IMR-90 (cell line): ENCODE data around the gene CSTF2T. TPM values are rescaled to one million over a fixed set of nuclear protein-coding genes. Genes with fewer than 3 reads are reported as not detected.

Experiments used
- ATAC-seq: fragments of 200-7000 bp; cut with Tn5 transposase; 2 replicates; pipeline ENCODE4 v1.9.1; 2020; ENCODE audit warnings: low read depth, mild to moderate bottlenecking, moderate library complexity
- BruUV-seq: library from RNA; stranded (reverse); fragments of 400-500 nt; replicated peaks from 2 replicates; lab custom pipeline; 2021; lab: Mats Ljungman, UMichigan
- CTCF ChIA-PET: fragments of 300-600 bp; formaldehyde crosslinking; extraction: SDS; loops from one replicate; lab custom pipeline; 2021; ENCODE audit warnings: antibody characterized with exemption; lab: Yijun Ruan, JAX
- POLR2A ChIA-PET: fragments of 300-600 bp; sonication (Branson Sonifier 250); formaldehyde crosslinking; loops from one replicate; lab custom pipeline; 2022; ENCODE audit warnings: antibody characterized with exemption; ENCODE audit not compliant: unreplicated experiment; lab: Charles Lee
- DNase-seq: peaks from one replicate; pipeline ENCODE4 v3.0.0; 2013
- H2AFZ ChIP-seq: replicated peaks from 2 replicates; pipeline ENCODE3; 2013; ENCODE audit warnings: low read length, mild to moderate bottlenecking; ENCODE audit not compliant: poor library complexity
- H2AK5ac ChIP-seq: 2 replicates; pipeline ENCODE4 v1.6.1; 2013; ENCODE audit warnings: low read depth, low read length, inconsistent platforms
- H2AK9ac ChIP-seq: replicated peaks from 2 replicates; pipeline ENCODE3; 2013; ENCODE audit warnings: mild to moderate bottlenecking, low read depth, low read length, moderate library complexity; ENCODE audit not compliant: poor library complexity
- H2BK120ac ChIP-seq: 2 replicates; pipeline ENCODE4 v1.6.1; 2013; ENCODE audit warnings: low read depth, low read length, inconsistent platforms
- H2BK15ac ChIP-seq: 3 replicates; pipeline ENCODE4 v1.6.1; 2013; ENCODE audit warnings: low read depth, low read length, inconsistent platforms
- H2BK20ac ChIP-seq: 2 replicates; pipeline ENCODE4 v1.6.1; 2013; ENCODE audit warnings: low read depth, mild to moderate bottlenecking, inconsistent platforms, low read length, moderate library complexity
- H2BK5ac ChIP-seq: 2 replicates; pipeline ENCODE4 v1.6.1; 2013; ENCODE audit warnings: mild to moderate bottlenecking, low read depth, low read length, inconsistent platforms; ENCODE audit not compliant: poor library complexity, severe bottlenecking
- H3K14ac ChIP-seq: replicated peaks from 2 replicates; pipeline ENCODE4 v1.6.1; 2013; ENCODE audit warnings: low read depth, low read length, inconsistent platforms
- H3K18ac ChIP-seq: 2 replicates; pipeline ENCODE4 v1.6.1; 2013; ENCODE audit warnings: low read depth, low read length, control low read depth
- H3K23ac ChIP-seq: 2 replicates; pipeline ENCODE4 v1.6.1; 2013; ENCODE audit warnings: low read depth, low read length, inconsistent platforms
- H3K27ac ChIP-seq: 2 replicates; pipeline ENCODE4 v1.5.1; 2013; ENCODE audit warnings: mild to moderate bottlenecking, control low read depth, low read length; ENCODE audit not compliant: insufficient read depth
- H3K27me3 ChIP-seq: 2 replicates; pipeline ENCODE4 v1.6.1; 2013; ENCODE audit warnings: low read length; ENCODE audit not compliant: control insufficient read depth, insufficient read depth
- H3K36me3 ChIP-seq: 2 replicates; pipeline ENCODE4 v1.6.1; 2013; ENCODE audit warnings: low read length, mixed read lengths; ENCODE audit not compliant: control insufficient read depth, insufficient read depth
- H3K4ac ChIP-seq: 2 replicates; pipeline ENCODE4 v1.6.1; 2013; ENCODE audit warnings: low read depth, low read length, inconsistent platforms
- H3K4me1 ChIP-seq: 2 replicates; pipeline ENCODE4 v1.6.1; 2013; ENCODE audit warnings: low read length, mixed read lengths; ENCODE audit not compliant: control insufficient read depth, insufficient read depth
- H3K4me2 ChIP-seq: 2 replicates; pipeline ENCODE4 v1.6.1; 2013; ENCODE audit warnings: low read depth, mild to moderate bottlenecking, control low read depth, low read length, moderate library complexity
- H3K4me3 ChIP-seq: 2 replicates; pipeline ENCODE4 v1.5.1; 2013; ENCODE audit warnings: low read depth, mild to moderate bottlenecking, control low read depth, low read length, moderate library complexity; ENCODE audit not compliant: insufficient read depth
- H3K56ac ChIP-seq: 2 replicates; pipeline ENCODE4 v1.6.1; 2013; ENCODE audit warnings: low read length, inconsistent platforms; ENCODE audit not compliant: insufficient read depth; ENCODE audit errors: extremely low read depth
- H3K79me1 ChIP-seq, 2 experiments: 2 replicates each; pipeline ENCODE4 v1.6.1; 2013; ENCODE audit warnings: low read length in 2 of 2, inconsistent platforms in 1 of 2, low read depth in 1 of 2
- H3K9ac ChIP-seq: 2 replicates; pipeline ENCODE4 v1.6.1; 2013; ENCODE audit warnings: low read depth, low read length, control low read depth
- H3K9me1 ChIP-seq: 2 replicates; pipeline ENCODE4 v1.6.1; 2013; ENCODE audit warnings: low read length, inconsistent platforms; ENCODE audit not compliant: insufficient read depth
- H3K9me3 ChIP-seq: 2 replicates; pipeline ENCODE4 v1.6.1; 2013; ENCODE audit warnings: low read length; ENCODE audit not compliant: control insufficient read depth, insufficient read depth
- H4K20me1 ChIP-seq: 2 replicates; pipeline ENCODE4 v1.6.1; 2013; ENCODE audit warnings: low read length, inconsistent platforms; ENCODE audit not compliant: insufficient read depth
- H4K5ac ChIP-seq: 2 replicates; pipeline ENCODE4 v1.6.1; 2013; ENCODE audit warnings: mild to moderate bottlenecking, low read depth, low read length, control low read depth
- H4K8ac ChIP-seq, 2 experiments: 2 replicates each; pipeline ENCODE4 v1.6.1; 2013; ENCODE audit warnings: low read depth in 2 of 2, low read length in 2 of 2, control low read depth in 1 of 2, inconsistent platforms in 1 of 2
- H4K91ac ChIP-seq: 2 replicates; pipeline ENCODE4 v1.6.1; 2013; ENCODE audit warnings: low read depth, low read length, inconsistent platforms; ENCODE audit not compliant: insufficient read depth
- CEBPB ChIP-seq: IDR thresholded peaks from 2 replicates; pipeline ENCODE4 v1.6.1; 2012; ENCODE audit warnings: low read depth, low read length, improper control_type of control experiment
- POLR2A ChIP-seq: IDR thresholded peaks from 2 replicates; pipeline ENCODE4 v1.6.1; 2012; ENCODE audit warnings: mild to moderate bottlenecking, low read depth, low read length
- WGBS, 2 experiments: methylation state at CpG; one replicate each; pipeline versions ENCODE4 v1.1.5 to v1.1.7; 2013; ENCODE audit warnings: missing lambda C conversion rate in 2 of 2; ENCODE audit not compliant: insufficient read length in 1 of 2; ENCODE audit errors: extremely low coverage in 2 of 2; 5-methylcytosine and 5-hydroxymethylcytosine counted together
- dilution Hi-C: fragments of 300-500 bp; cut with HindIII; formaldehyde crosslinking; loops from one replicate; pipeline ENCODE4 v1.14.3; 2018; ENCODE audit warnings: low sequenced_read_pairs; ENCODE audit not compliant: unreplicated experiment
- in situ Hi-C: fragments of 300-500 bp; cut with MboI; formaldehyde crosslinking; loops from 3 replicates; pipeline ENCODE4 v1.14.3; 2019; ENCODE audit warnings: low sequenced_read_pairs, inconsistent platforms, mixed read lengths
- intact Hi-C: fragments of 100-400 bp; cut with micrococcal nuclease; formaldehyde crosslinking; loops from 2 replicates; pipeline ENCODE4 v1.10.0; 2022
- polyA plus RNA-seq, 3 experiments: library from polyadenylated mRNA; depleted of rRNA; stranded (reverse); fragments of >200 nt; gene quantifications; 2 replicates each; pipeline ENCODE4 v1.2.3, GENCODE V29; 2012; ENCODE audit warnings: low replicate concordance in 1 of 3
- total RNA-seq: library from RNA; depleted of rRNA; stranded (reverse); fragments of >200 nt; gene quantifications from 2 replicates; pipeline ENCODE4 v1.2.3, GENCODE V29; 2012

The CSTF2T gene
- total and polyA plus RNA-seq, 2 of the 4 experiments (the other 2 are of a cell fraction) = 7.2 to 18.6 TPM

- peak overlapping the region; percentile 56; the same call in 1 of the 2 replicates for H2AK5ac ChIP-seq
- no peak overlapping the region for H3K14ac ChIP-seq
- H3K27ac ChIP-seq = peak overlapping the region; percentile 41; the same call in 1 of the 2 replicates
- no peak overlapping the region for H2AK9ac ChIP-seq
- H3K56ac ChIP-seq = no peak overlapping the region
- no peak overlapping the region for H4K8ac ChIP-seq
- H4K5ac ChIP-seq = no peak overlapping the region; the same call in 1 of the 2 replicates
- no peak overlapping the region for H3K18ac ChIP-seq
- H3K9ac ChIP-seq = no peak overlapping the region
- 0 out of 2 replicates have a peak overlapping the region, but pooled peaks have one; percentile 67 for H3K4me2 ChIP-seq
- H4K20me1 ChIP-seq = no peaks in the 10 kb centered on the region
- no peaks in the 10 kb centered on the region for H3K9me3 ChIP-seq
- in situ Hi-C loops (no loop called here), intact Hi-C loops (no loop called here), dilution Hi-C loops (no loop called here)
- TF ChIP-seq POLR2A (no peak), CEBPB (peak; percentile 86)
- POLR2A ChIA-PET = no interaction called here
- H3K9me1 ChIP-seq = peaks cover 5% of the 10 kb centered on the region; the same call in 1 of the 2 replicates
- no peak overlapping the region for H3K23ac ChIP-seq
- peak; percentile 94 for ATAC-seq
- WGBS, 2 experiments = no CpG with 5 or more reads among the region's 1 CpG
- H2BK15ac ChIP-seq = no peak overlapping the region
- no peak overlapping the region for H2BK120ac ChIP-seq
- H2AFZ ChIP-seq = no peak overlapping the region
- CTCF ChIA-PET = no interaction called here
- no peak overlapping the region for H3K4me3 ChIP-seq
- H3K27me3 ChIP-seq = no peaks in the 10 kb centered on the region
- BruUV-seq = no TSS peak
- H4K91ac ChIP-seq = no peak overlapping the region
- H3K79me1 ChIP-seq = no peaks in the 10 kb centered on the region; a peak in 1 of 4 replicates
- H3K4ac ChIP-seq = no peak overlapping the region
- H2BK5ac ChIP-seq = peak overlapping the region; percentile 48
- H3K4me1 ChIP-seq = peaks cover 4% of the 10 kb centered on the region
- DNase-seq = peak; percentile 65
- no peak overlapping the region; the same call in 1 of the 2 replicates for H2BK20ac ChIP-seq
- H3K36me3 ChIP-seq = no peaks in the 10 kb centered on the region
Measured at GRCh38 chr10:51748959-51749358, 49.6 kb upstream of the CSTF2T start.
